T-helper 2 cell treated with Interferon-gamma antibody and Interleukin-4, amounts not matched to agents 5 μg/mL and 100 μg/mL, for 36 hours (primary cell): ENCODE results near the gene TMEM97.
"Not testable (repeated sequence)": the region's sequence is repeated elsewhere in the genome, so short reads cannot be mapped to it uniquely, and the experiment has no call there.

ENCODE experiments used
- DNase-seq: peaks from one replicate; pipeline ENCODE4 v3.0.0; 2021; ENCODE audit warnings: low spot score
- H3K27ac Mint-ChIP-seq: one replicate; pipeline ENCODE4 v1.8.0; 2021; ENCODE audit warnings: mild to moderate bottlenecking, mixed read lengths
- H3K27me3 Mint-ChIP-seq: one replicate; pipeline ENCODE4 v1.8.0; 2021; ENCODE audit warnings: low read depth, mixed read lengths
- H3K36me3 Mint-ChIP-seq: one replicate; pipeline ENCODE4 v1.8.0; 2021; ENCODE audit warnings: low read depth, mixed read lengths
- H3K4me1 Mint-ChIP-seq: one replicate; pipeline ENCODE4 v1.8.0; 2021; ENCODE audit warnings: low read depth, mixed read lengths
- H3K4me3 Mint-ChIP-seq: one replicate; pipeline ENCODE4 v1.8.0; 2022; ENCODE audit warnings: mild to moderate bottlenecking, moderate library complexity, mixed read lengths
- H3K9me3 Mint-ChIP-seq: one replicate; pipeline ENCODE4 v1.8.0; 2021; ENCODE audit warnings: mixed read lengths

TMEM97 gene

DNA sequence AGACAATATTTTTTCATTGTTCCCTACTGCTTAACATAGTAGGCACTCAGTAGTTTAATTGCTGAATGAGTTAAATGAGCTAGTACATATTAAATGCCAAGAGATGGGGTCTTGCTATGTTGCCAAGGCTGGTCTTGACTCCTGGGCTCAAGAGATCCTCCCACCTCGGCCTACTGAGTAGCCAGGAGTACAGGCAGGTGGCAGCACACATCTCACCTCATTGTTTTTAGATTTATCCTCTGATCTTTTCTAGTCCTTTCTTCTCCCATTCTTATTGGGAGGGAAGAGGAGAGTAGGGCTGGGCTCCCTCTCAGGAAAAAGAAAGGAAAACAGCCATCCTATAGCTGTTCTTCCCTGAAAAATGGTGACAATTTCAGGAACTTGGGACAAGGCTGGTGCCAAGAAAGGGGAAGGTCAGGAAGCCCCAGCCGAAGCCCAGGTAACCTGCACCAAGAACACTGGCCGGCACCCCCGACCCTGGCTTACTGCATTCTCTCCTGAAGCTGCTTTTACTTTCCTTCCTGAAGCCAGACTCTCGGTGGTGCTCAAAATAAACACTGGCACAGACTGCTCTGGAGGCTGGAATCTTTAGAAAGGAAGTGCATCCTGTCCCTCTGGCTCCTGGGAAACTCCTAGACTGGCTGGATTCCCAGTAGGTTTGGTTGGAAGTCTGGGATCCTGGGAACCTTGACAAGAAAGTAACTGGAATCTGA lies 19.2 kb downstream of the TMEM97 start:
- Mint-ChIP-seq H3K27me3 (no peaks in the 10 kb centered on the region), H3K9me3 (no peaks in the 10 kb centered on the region), H3K4me3 (no peak overlapping the region), H3K36me3 (peaks cover 22% of the 10 kb centered on the region), H3K27ac (peak overlapping the region; percentile 41), H3K4me1 (peaks cover 30% of the 10 kb centered on the region)
- DNase-seq: no peak

DNA sequence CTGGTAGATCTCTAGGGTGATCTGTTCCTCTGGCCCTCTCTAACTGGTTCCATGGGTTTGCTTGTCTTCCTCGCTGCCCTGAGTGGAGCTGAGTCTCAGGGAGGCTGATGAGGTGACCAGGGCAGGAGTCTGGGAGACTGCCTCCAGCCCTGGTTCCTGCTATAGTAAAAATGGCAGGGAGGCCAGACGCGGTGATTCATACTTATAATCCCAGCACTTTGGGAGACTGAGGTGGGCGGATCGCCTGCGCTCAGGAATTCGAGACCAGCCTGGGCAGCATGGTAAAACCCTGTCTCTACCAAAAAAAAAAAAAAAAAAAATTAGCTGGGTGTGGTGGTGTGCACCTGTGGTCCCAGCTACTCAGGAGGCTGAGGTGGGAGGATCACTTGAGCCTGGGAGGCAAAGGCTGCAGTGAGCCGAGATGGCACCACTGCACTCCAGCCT lies 19.8 kb downstream of the TMEM97 start:
- H3K36me3 Mint-ChIP-seq: peaks cover 22% of the 10 kb centered on the region
- not testable (repeated sequence) for H3K4me3 Mint-ChIP-seq, H3K27ac Mint-ChIP-seq, H3K27me3 Mint-ChIP-seq, H3K9me3 Mint-ChIP-seq, DNase-seq
- H3K4me1 Mint-ChIP-seq: peaks cover 29% of the 10 kb centered on the region

DNA sequence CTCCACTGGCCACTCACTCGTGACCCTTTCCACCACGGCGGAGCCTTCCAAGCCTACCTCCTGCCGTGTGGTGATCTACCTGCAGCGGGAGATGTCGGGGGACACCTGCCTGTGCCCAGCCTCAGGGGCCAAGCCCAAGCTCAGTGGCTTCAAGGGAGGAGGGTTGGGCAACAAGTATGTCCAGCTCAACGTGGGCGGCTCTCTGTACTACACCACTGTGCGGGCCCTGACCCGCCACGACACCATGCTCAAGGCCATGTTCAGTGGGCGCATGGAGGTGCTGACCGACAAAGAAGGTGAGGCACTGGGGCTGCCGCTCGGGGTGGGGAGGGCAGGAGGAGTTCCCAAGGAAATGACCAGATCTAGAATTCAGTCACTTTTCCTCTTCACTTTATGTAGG lies 20.4 kb downstream of the TMEM97 start:
- DNase-seq: no peak
- no peaks in the 10 kb centered on the region for H3K9me3 Mint-ChIP-seq
- H3K27ac Mint-ChIP-seq: no peak overlapping the region
- peaks cover 23% of the 10 kb centered on the region for H3K4me1 Mint-ChIP-seq
- H3K27me3 Mint-ChIP-seq: no peaks in the 10 kb centered on the region
- H3K36me3 Mint-ChIP-seq: peaks cover 26% of the 10 kb centered on the region
- H3K4me3 Mint-ChIP-seq: no peak overlapping the region

DNA sequence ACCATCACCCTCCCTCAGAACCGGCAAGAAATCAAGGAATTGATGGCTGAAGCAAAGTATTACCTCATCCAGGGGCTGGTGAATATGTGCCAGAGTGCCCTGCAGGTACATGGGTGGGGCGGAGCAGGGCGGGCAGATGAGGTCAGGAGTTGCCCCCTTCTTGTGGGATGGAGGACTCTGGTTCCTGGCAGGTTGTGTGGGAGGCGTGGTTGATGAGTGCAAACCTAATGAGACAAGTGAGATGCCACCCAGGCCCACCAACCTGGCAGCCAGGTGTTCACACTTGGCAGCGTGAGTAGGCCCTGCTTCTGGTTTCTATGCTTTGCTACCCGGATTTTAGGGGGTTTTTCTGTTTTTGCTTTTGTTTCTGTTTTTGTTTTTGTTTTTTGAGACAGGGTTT lies 21.4 kb downstream of the TMEM97 start:
- peaks cover 17% of the 10 kb centered on the region for H3K4me1 Mint-ChIP-seq
- no peak overlapping the region for H3K4me3 Mint-ChIP-seq
- peaks cover 28% of the 10 kb centered on the region for H3K36me3 Mint-ChIP-seq
- no peak overlapping the region for H3K27ac Mint-ChIP-seq
- no peak for DNase-seq
- H3K9me3 Mint-ChIP-seq: no peaks in the 10 kb centered on the region
- H3K27me3 Mint-ChIP-seq: no peaks in the 10 kb centered on the region

DNA sequence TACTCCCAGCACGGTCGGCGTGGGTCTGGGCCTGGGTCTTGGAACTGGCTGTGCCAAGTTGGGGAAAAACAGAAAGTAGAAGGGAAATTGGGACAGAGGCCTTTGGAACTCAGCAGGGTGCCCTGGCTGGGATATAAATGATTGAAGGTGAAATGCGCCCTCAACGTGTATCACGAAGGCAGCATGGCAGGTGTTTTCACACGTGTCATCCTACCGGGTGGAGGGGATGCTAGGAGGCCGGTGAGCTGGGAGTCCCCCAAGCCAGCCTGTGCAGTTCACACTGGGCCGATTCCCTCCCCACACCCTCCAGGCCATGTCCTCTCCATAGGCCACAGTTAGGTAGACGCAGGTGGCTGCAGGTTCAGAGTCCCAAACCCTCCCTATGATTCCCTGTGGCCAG lies 22.5 kb downstream of the TMEM97 start:
- DNase-seq: no peak
- Mint-ChIP-seq H3K4me3 (no peak overlapping the region), H3K9me3 (no peaks in the 10 kb centered on the region), H3K27ac (no peak overlapping the region), H3K4me1 (peaks cover 14% of the 10 kb centered on the region), H3K27me3 (no peaks in the 10 kb centered on the region), H3K36me3 (peaks cover 35% of the 10 kb centered on the region)

DNA sequence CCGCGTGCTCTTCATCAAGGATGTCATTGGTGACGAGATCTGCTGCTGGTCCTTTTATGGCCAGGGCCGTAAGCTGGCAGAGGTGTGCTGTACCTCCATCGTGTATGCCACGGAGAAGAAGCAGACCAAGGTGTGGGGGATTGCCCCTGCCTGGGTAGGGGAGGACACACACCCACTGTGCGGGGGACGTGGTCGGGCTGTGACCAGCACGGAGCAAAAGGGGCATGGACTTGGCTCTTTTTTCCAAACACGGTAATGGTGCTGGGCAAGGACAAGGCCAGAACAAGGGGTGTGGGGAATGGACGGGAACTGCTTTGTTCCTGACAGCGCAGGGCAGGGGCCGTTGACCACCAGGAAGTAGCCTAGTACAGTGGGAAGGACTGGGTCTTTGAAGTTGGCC lies 23.3 kb downstream of the TMEM97 start:
- no peaks in the 10 kb centered on the region for H3K27me3 Mint-ChIP-seq
- H3K4me1 Mint-ChIP-seq: peaks cover 6% of the 10 kb centered on the region
- no peak overlapping the region for H3K4me3 Mint-ChIP-seq
- no peaks in the 10 kb centered on the region for H3K9me3 Mint-ChIP-seq
- DNase-seq: no peak
- no peak overlapping the region for H3K27ac Mint-ChIP-seq
- H3K36me3 Mint-ChIP-seq: peaks cover 42% of the 10 kb centered on the region

DNA sequence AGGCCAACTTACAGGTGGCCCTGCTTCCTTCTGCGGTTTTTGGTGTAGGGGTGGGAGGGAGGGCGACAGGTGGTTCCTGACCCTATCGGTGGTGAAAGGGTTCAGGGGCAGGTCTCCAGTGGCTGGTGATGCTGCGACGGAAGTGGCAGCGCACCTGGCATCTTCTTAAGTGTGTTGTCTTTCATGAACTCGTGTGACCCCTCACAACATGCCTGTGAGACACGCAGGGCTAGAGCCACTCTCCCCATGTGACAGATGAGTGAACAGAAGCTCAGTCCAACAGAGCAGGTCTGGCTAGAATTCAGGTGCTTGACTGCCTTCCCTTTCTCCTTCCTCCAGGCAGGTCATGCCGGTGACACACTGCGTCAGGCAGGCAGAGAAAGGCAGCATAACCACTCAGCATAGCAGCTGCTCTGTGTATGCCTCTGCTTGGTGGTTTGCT lies 24.5 kb downstream of the TMEM97 start:
- peaks cover 49% of the 10 kb centered on the region for H3K36me3 Mint-ChIP-seq
- H3K9me3 Mint-ChIP-seq: no peaks in the 10 kb centered on the region
- no peak overlapping the region for H3K4me3 Mint-ChIP-seq
- H3K27ac Mint-ChIP-seq: no peak overlapping the region
- no peaks in the 10 kb centered on the region for H3K27me3 Mint-ChIP-seq
- peaks cover under 1% of the 10 kb centered on the region for H3K4me1 Mint-ChIP-seq
- DNase-seq: no peak

DNA sequence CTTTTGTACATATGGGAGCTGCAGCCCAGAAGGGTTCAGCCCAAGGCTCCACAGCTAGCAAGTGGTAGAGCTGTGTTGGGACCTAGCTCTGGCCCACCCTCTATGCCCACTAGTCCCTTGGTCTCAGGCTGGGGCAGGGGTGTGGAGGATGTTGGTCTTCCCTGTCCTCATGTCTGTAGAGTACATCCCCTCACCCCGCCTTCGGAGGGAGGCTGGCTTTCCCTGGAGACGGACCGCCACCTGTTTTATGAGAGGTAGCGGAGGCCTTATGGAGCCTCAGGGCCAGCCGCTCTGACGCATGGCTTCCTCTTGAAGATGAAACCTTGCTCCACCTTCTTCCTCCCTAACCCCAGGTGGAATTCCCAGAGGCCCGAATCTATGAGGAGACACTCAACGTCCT lies 25.0 kb downstream of the TMEM97 start:
- H3K4me1 Mint-ChIP-seq: no peaks in the 10 kb centered on the region
- no peak overlapping the region for H3K4me3 Mint-ChIP-seq
- H3K27ac Mint-ChIP-seq: no peak overlapping the region
- no peaks in the 10 kb centered on the region for H3K27me3 Mint-ChIP-seq
- H3K9me3 Mint-ChIP-seq: no peaks in the 10 kb centered on the region
- H3K36me3 Mint-ChIP-seq: peaks cover 48% of the 10 kb centered on the region
- no peak for DNase-seq

DNA sequence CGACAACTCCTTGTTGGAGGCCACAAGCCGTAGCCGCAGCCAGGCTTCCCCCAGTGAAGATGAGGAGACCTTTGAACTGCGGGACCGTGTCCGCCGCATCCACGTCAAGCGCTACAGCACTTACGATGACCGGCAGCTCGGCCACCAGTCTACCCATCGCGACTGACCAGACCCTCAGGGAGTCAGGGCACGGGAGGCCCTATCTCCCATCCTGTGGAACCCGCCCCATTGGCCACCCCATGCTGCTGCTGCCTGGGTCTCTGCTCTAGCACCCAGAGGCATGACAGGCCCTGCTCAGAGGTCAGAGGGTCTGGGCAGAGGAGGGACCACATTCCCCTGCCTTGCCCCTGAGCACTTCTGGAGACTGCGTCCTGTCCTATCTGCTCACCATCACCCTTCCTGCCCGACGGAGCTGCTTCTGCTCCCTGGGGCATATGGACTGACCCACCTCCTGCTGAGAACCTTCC lies 25.5 kb downstream of the TMEM97 start:
- Mint-ChIP-seq H3K4me3 (no peak overlapping the region), H3K9me3 (no peaks in the 10 kb centered on the region), H3K4me1 (no peaks in the 10 kb centered on the region), H3K27ac (no peak overlapping the region), H3K27me3 (no peaks in the 10 kb centered on the region), H3K36me3 (peaks cover 48% of the 10 kb centered on the region)
- no peak for DNase-seq

DNA sequence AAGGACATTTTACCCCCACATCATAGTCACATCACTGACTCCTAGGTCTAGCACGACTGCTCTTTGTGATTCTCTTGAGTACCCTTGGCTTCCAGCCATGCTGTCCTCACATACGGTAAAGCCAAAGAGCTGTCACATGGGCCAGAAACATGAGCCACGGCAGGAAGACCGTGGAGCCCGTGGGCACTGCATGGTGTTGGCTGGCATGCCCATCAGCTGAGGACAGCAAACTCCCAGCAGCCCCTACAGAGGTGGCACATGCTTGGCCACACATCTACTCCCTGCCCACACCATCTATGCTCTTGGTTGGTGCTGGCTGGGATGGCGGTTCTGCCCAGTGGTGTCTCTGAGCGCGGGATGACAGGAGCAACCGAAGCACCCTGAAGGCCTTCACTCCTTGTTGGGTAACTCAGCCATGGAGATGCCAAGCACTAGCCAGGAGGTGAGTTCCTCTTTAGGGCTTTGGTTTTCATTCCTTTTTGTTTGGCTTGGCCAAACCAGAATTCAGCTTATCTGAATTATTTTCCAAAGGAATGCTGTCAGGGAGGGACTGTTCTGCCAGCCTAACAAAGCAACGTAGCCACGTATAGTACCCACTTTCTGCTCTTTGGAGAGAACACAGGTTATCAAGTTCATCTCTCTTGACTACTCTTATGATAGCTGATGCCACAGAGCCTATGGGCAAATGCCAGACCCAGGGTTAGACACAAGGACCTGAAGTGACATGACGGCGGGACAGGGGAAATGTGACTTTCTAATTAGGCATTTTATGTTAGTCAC lies 26.6 kb downstream of the TMEM97 start:
- Mint-ChIP-seq H3K27me3 (no peaks in the 10 kb centered on the region), H3K36me3 (peaks cover 50% of the 10 kb centered on the region), H3K4me1 (no peaks in the 10 kb centered on the region), H3K4me3 (no peak overlapping the region), H3K27ac (no peak overlapping the region), H3K9me3 (no peaks in the 10 kb centered on the region)
- no peak for DNase-seq

DNA sequence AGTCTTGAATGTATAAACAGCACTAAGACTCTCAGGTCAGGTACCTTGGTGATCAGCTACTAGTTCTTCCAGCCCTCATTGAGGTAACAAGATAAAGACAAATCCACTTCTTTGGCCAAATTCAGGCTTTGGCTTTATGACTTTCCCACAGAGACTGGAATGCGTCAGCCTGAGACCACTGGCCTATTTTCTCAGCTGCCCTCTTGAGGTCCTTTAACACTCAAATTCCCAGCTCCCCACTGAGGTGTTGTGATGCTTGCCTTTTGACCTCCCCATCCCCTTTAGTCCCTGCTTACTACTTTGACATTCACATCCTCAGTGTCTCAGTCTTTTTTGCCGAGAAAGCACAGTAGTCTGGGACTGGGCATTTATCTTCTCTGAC lies 27.2 kb downstream of the TMEM97 start:
- no peaks in the 10 kb centered on the region for H3K4me1 Mint-ChIP-seq
- no peak overlapping the region for H3K4me3 Mint-ChIP-seq
- H3K27me3 Mint-ChIP-seq: no peaks in the 10 kb centered on the region
- peaks cover 54% of the 10 kb centered on the region for H3K36me3 Mint-ChIP-seq
- DNase-seq: no peak
- H3K9me3 Mint-ChIP-seq: no peaks in the 10 kb centered on the region
- H3K27ac Mint-ChIP-seq: no peak overlapping the region

DNA sequence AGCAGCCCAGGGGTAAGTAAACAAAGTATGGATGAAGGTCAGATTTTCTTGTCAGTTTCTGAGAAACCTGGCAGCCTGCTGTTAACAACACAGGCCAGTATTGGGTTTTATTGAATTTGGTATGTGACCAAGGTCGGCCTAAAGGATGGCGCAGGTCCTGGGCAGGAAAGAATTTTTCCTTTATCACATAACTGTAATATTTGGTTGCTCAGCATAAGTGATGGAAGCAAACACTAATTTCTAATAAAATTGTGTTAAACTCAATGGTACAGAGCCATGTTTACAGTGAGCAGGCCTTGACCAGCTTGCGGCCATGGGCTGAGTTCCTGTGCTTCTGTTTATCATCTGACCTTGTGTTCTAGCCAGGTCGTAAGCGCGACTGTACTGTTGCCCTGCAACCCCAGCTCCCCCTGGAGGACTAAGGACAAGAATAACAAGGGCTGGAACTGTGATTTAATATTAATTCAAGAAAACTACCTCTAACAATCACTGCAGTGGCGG lies 27.8 kb downstream of the TMEM97 start:
- peaks cover 51% of the 10 kb centered on the region for H3K36me3 Mint-ChIP-seq
- no peaks in the 10 kb centered on the region for H3K4me1 Mint-ChIP-seq
- no peaks in the 10 kb centered on the region for H3K27me3 Mint-ChIP-seq
- no peak for DNase-seq
- no peak overlapping the region for H3K27ac Mint-ChIP-seq
- H3K4me3 Mint-ChIP-seq: no peak overlapping the region
- H3K9me3 Mint-ChIP-seq: no peaks in the 10 kb centered on the region

DNA sequence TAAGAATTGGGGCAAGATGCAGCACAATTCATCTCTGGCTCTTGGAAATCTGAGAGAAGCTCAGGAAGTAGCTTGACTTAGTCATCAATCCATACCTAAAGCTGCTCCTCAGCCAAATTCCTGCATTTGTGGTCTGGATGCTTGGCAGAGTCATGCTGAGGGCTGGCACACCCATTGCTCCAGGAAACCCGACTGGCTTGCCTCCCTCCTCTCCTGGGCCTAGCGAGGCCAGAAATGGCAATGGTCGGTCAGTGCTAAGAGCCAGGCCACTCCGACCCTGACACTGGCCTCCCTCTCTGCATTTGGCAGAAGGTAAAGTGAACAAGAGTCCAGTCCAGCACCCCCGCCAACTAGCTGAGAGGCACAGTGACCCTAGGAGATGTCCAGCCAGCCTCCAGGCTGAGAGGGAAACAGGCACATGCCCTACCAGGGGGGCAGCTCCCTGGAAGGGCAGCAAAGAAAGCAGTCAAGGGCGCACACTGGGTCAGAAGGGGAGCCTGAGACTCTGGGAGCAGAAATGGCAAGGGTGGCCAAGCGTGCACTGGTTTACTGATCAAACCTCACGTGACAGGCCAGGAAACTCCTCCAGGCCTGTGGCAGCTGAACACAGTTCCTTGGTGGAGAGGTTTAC lies 28.4 kb downstream of the TMEM97 start:
- DNase-seq: no peak
- H3K4me3 Mint-ChIP-seq: no peak overlapping the region
- H3K27me3 Mint-ChIP-seq: no peaks in the 10 kb centered on the region
- peaks cover 50% of the 10 kb centered on the region for H3K36me3 Mint-ChIP-seq
- no peaks in the 10 kb centered on the region for H3K4me1 Mint-ChIP-seq
- no peak overlapping the region for H3K27ac Mint-ChIP-seq
- H3K9me3 Mint-ChIP-seq: no peaks in the 10 kb centered on the region

DNA sequence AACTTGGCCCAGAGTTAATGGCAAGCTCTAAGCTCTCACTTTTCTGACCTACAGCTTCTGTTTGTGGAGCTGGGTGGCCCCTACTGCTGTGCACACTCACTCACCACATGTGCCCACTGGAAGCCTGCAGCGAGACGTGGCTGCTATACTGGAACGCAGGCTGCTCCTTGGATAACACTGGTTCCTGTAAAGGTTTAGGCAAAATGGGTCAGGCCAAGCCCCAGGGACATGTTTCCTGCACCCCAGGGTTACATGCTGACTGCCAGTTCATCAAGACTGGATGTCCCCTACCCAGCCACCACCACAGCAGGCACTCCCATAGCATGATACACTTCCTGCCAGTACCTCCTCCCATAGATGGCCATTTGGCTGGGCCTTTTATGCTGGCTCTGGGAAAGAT lies 30.0 kb downstream of the TMEM97 start:
- Mint-ChIP-seq H3K9me3 (no peaks in the 10 kb centered on the region), H3K27ac (no peak overlapping the region), H3K4me1 (no peaks in the 10 kb centered on the region), H3K4me3 (no peak overlapping the region), H3K36me3 (peaks cover 56% of the 10 kb centered on the region), H3K27me3 (no peaks in the 10 kb centered on the region)
- DNase-seq: no peak
